Glutamatergic neuron (in vitro differentiated cells): ENCODE measurements around the gene ST3GAL4. TPM values are rescaled to one million over a fixed set of nuclear protein-coding genes. Genes with fewer than 3 reads are reported as not detected.
"Not testable (repeated sequence)": the region's sequence is repeated elsewhere in the genome, so short reads cannot be mapped to it uniquely, and the experiment has no call there.

Experiments
- DNase-seq: peaks from one replicate; pipeline ENCODE4 v3.0.0; 2022
- H3K27ac Mint-ChIP-seq: one replicate; pipeline ENCODE4 v1.8.0; 2020; ENCODE audit warnings: mild to moderate bottlenecking, mixed read lengths, inconsistent platforms; ENCODE audit not compliant: unreplicated experiment
- H3K27me3 Mint-ChIP-seq: one replicate; pipeline ENCODE4 v1.8.0; 2020; ENCODE audit warnings: mild to moderate bottlenecking, moderate library complexity, mixed read lengths, inconsistent platforms; ENCODE audit not compliant: unreplicated experiment
- H3K36me3 Mint-ChIP-seq: one replicate; pipeline ENCODE4 v1.8.0; 2020; ENCODE audit warnings: mild to moderate bottlenecking, mixed read lengths, inconsistent platforms; ENCODE audit not compliant: unreplicated experiment
- H3K4me1 Mint-ChIP-seq: one replicate; pipeline ENCODE4 v1.8.0; 2020; ENCODE audit warnings: mild to moderate bottlenecking, low read depth, mixed read lengths, inconsistent platforms; ENCODE audit not compliant: unreplicated experiment
- H3K4me3 Mint-ChIP-seq: one replicate; pipeline ENCODE4 v1.8.0; 2020; ENCODE audit warnings: mild to moderate bottlenecking, mixed read lengths, inconsistent platforms; ENCODE audit not compliant: unreplicated experiment
- H3K9me3 Mint-ChIP-seq: one replicate; pipeline ENCODE4 v1.8.0; 2020; ENCODE audit warnings: mild to moderate bottlenecking, moderate library complexity, mixed read lengths, inconsistent platforms; ENCODE audit not compliant: unreplicated experiment
- CTCF ChIP-seq: fragments of 200-600 bp; sonication (generic); IDR thresholded peaks from one replicate; pipeline ENCODE4 v1.5.0; 2021; ENCODE audit not compliant: partially characterized antibody, unreplicated experiment
- total RNA-seq: library from RNA; stranded (reverse); fragmentation: NEBNext Ultra II Directional; extraction: Animal tissue kit (Norgen Biotek cat#: 25700); gene quantifications from one replicate; pipeline ENCODE4 v1.2.1, GENCODE V29; 2021; ENCODE audit not compliant: unreplicated experiment

ST3GAL4 gene
- total RNA-seq, 1 donor from 2014 or later = 10.4 TPM

GRCh38 chr11:126383339-126384335, 28.2 kb downstream of the ST3GAL4 start:
- TF ChIP-seq CTCF = no peak
- peak; percentile 44 for DNase-seq
- Mint-ChIP-seq H3K36me3 (no peaks in the 10 kb centered on the region), H3K27me3 (no peaks in the 10 kb centered on the region), H3K9me3 (peaks cover 2% of the 10 kb centered on the region), H3K27ac (no peak overlapping the region), H3K4me1 (peaks cover 7% of the 10 kb centered on the region), H3K4me3 (no peak overlapping the region)

- H3K27ac Mint-ChIP-seq = no peak overlapping the region
- H3K36me3 Mint-ChIP-seq = no peaks in the 10 kb centered on the region
- peaks cover 7% of the 10 kb centered on the region for H3K4me1 Mint-ChIP-seq
- DNase-seq = no peak
- H3K27me3 Mint-ChIP-seq = no peaks in the 10 kb centered on the region
- TF ChIP-seq CTCF = no peak
- H3K9me3 Mint-ChIP-seq = peaks cover 2% of the 10 kb centered on the region
- no peak overlapping the region for H3K4me3 Mint-ChIP-seq
Observed at GRCh38 chr11:126384449-126385070, 29.1 kb downstream of the ST3GAL4 start.

GRCh38 chr11:126385991-126386728, 30.7 kb downstream of the ST3GAL4 start:
- no peak for TF ChIP-seq CTCF
- no peak overlapping the region for H3K4me3 Mint-ChIP-seq
- H3K36me3 Mint-ChIP-seq = peaks cover 5% of the 10 kb centered on the region
- peaks cover 2% of the 10 kb centered on the region for H3K9me3 Mint-ChIP-seq
- H3K27me3 Mint-ChIP-seq = no peaks in the 10 kb centered on the region
- no peak for DNase-seq
- peaks cover 7% of the 10 kb centered on the region for H3K4me1 Mint-ChIP-seq
- H3K27ac Mint-ChIP-seq = no peak overlapping the region

GRCh38 chr11:126386729-126387071, 31.2 kb downstream of the ST3GAL4 start:
- H3K9me3 Mint-ChIP-seq, H3K4me3 Mint-ChIP-seq, H3K27ac Mint-ChIP-seq, H3K4me1 Mint-ChIP-seq, H3K36me3 Mint-ChIP-seq, DNase-seq, H3K27me3 Mint-ChIP-seq: not testable (repeated sequence)

DNA sequence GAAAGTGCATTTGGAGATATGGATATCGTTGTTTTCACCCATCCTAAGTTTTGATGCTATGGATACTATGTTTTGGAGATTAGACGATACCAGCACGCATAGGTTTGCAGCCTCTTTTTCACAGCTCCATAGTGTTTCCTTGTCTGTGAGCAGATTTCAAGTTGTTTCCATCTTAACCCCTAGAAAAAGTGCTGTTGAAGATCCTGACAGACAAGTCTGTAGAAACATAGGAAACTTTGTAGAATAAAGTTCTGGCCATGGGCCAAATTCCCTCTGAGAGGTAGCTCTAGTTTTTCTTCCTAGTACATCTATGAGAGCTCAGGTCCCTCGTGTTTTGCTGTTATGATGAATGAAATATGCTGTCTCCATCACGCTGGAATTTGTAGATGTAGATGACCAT, 32.4 kb downstream of the ST3GAL4 start:
- no peak for DNase-seq
- no peak for TF ChIP-seq CTCF
- H3K9me3 Mint-ChIP-seq = peaks cover 4% of the 10 kb centered on the region
- no peak overlapping the region for H3K4me3 Mint-ChIP-seq
- peaks cover 2% of the 10 kb centered on the region for H3K27me3 Mint-ChIP-seq
- no peak overlapping the region for H3K27ac Mint-ChIP-seq
- H3K4me1 Mint-ChIP-seq = peaks cover 7% of the 10 kb centered on the region
- H3K36me3 Mint-ChIP-seq = peaks cover 5% of the 10 kb centered on the region
